WTC11 (cell line): Measurements from ENCODE around the gene AGER. TPM values are rescaled to one million over a fixed set of nuclear protein-coding genes. Genes with fewer than 3 reads are reported as not detected.

Source experiments
- ATAC-seq: fragments of 200-7000 bp; cut with Tn5 transposase; 2 replicates; pipeline ENCODE4 v1.10.0; 2021; ENCODE audit warnings: mild to moderate bottlenecking, moderate library complexity
- CTCF ChIA-PET: fragments of 300-600 bp; sonication (Branson Sonifier 250); formaldehyde crosslinking; loops from one replicate; lab custom pipeline; 2021; ENCODE audit warnings: antibody characterized with exemption; lab: Charles Lee
- POLR2A ChIA-PET: fragments of 350-600 bp; sonication (Branson Sonifier 250); formaldehyde crosslinking; loops from one replicate; lab custom pipeline; 2021; ENCODE audit warnings: antibody characterized with exemption; lab: Charles Lee
- DNase-seq: peaks from one replicate; pipeline ENCODE4 v3.0.0; 2021; ENCODE audit warnings: low spot score
- H3K27ac Mint-ChIP-seq: 2 replicates; pipeline ENCODE4 v1.8.0; 2021; ENCODE audit warnings: mixed read lengths
- H3K27me3 Mint-ChIP-seq: 2 replicates; pipeline ENCODE4 v1.8.0; 2021; ENCODE audit warnings: low read depth, mild to moderate bottlenecking, moderate library complexity, mixed read lengths
- H3K36me3 Mint-ChIP-seq: 2 replicates; pipeline ENCODE4 v1.8.0; 2021; ENCODE audit warnings: mixed read lengths
- H3K4me1 Mint-ChIP-seq: 2 replicates; pipeline ENCODE4 v1.8.0; 2022; ENCODE audit warnings: mixed read lengths
- H3K4me3 Mint-ChIP-seq: 2 replicates; pipeline ENCODE4 v1.8.0; 2021; ENCODE audit warnings: mild to moderate bottlenecking, moderate library complexity, mixed read lengths
- H3K9me3 Mint-ChIP-seq: 2 replicates; pipeline ENCODE4 v1.8.0; 2021; ENCODE audit warnings: mixed read lengths
- ARID4B ChIP-seq: sonication (generic); formaldehyde crosslinking; IDR thresholded peaks from 2 replicates; pipeline ENCODE4 v1.8.0; 2023; ENCODE audit warnings: missing genetic modification reagents, mild to moderate bottlenecking, borderline replicate concordance
- FOXJ3 ChIP-seq: sonication (generic); formaldehyde crosslinking; IDR thresholded peaks from 2 replicates; pipeline ENCODE4 v1.9.0; 2021; ENCODE audit warnings: missing genetic modification reagents, mild to moderate bottlenecking, borderline replicate concordance
- FOXP1 ChIP-seq: sonication (generic); formaldehyde crosslinking; IDR thresholded peaks from 2 replicates; pipeline ENCODE4 v1.8.0; 2022; ENCODE audit warnings: missing genetic modification reagents, mild to moderate bottlenecking, moderate library complexity, borderline replicate concordance
- GABPB1 ChIP-seq: sonication (generic); formaldehyde crosslinking; IDR thresholded peaks from 2 replicates; pipeline ENCODE4 v1.8.1; 2023; ENCODE audit warnings: mild to moderate bottlenecking, missing genetic modification reagents
- HMGXB4 ChIP-seq: sonication (generic); formaldehyde crosslinking; IDR thresholded peaks from 2 replicates; pipeline ENCODE4 v1.8.1; 2023; ENCODE audit warnings: mild to moderate bottlenecking, moderate library complexity, missing genetic modification reagents
- MAX ChIP-seq: sonication (generic); formaldehyde crosslinking; IDR thresholded peaks from 2 replicates; pipeline ENCODE4 v1.8.0; 2022; ENCODE audit warnings: mild to moderate bottlenecking, missing genetic modification reagents
- MLX ChIP-seq: sonication (generic); formaldehyde crosslinking; IDR thresholded peaks from 2 replicates; pipeline ENCODE4 v1.8.1; 2023; ENCODE audit warnings: mild to moderate bottlenecking, missing genetic modification reagents, moderate library complexity
- ZNF512 ChIP-seq: sonication (generic); formaldehyde crosslinking; IDR thresholded peaks from 2 replicates; pipeline ENCODE4 v1.8.1; 2022; ENCODE audit warnings: missing genetic modification reagents, borderline replicate concordance
- total RNA-seq: library from RNA; stranded (reverse); gene quantifications from 3 replicates; pipeline ENCODE4 v1.2.3, GENCODE V29; 2021

The AGER gene
- total RNA-seq, 1 experiment from 2014 or later = 18.1 TPM

GRCh38 chr6:32151181-32151862 is 32.7 kb downstream of the AGER start:
- H3K4me1 Mint-ChIP-seq = peaks cover 51% of the 10 kb centered on the region

GRCh38 chr6:32149932-32150870 is 33.9 kb downstream of the AGER start:
- ChIA-PET CTCF (interaction anchor here (0.5 to 3.3 kb wide), 16 partner anchors 9 to 252 kb away, joined by 3 to 38 read pairs (median 6); partner anchors contain the start of genes ATF6B, EGFL8 and FKBPL), POLR2A (interaction anchor here (0.8 to 1.6 kb wide), 2 partner anchors 20 to 184 kb away, joined by 3 to 4 read pairs; partner anchors contain the start of gene FKBPL)
- Mint-ChIP-seq H3K9me3 (no peaks in the 10 kb centered on the region), H3K36me3 (no peaks in the 10 kb centered on the region; the same call in 1 of the 2 replicates)
- TF ChIP-seq FOXP1 (no peak), MAX (CRISPR knock-in tag) (peak; percentile 47; the same call in 1 of the 2 replicates), ARID4B (CRISPR knock-in tag) (peak; percentile 51; the same call in 1 of the 2 replicates)
- TF ChIP-seq, all 79 proteins: peak for 2
- Mint-ChIP-seq H3K27ac (no peak overlapping the region), H3K27me3 (peaks cover 65% of the 10 kb centered on the region), H3K4me3 (peak overlapping the region; percentile 95), H3K4me1 (peaks cover 57% of the 10 kb centered on the region)
- DNase-seq (peak; percentile 68), ATAC-seq (peak; percentile 8)

More at GRCh38 chr6:32151181-32151862, 32.7 kb downstream of the AGER start:
- H3K36me3 Mint-ChIP-seq = peaks cover 11% of the 10 kb centered on the region; the same call in 1 of the 2 replicates
- no peaks in the 10 kb centered on the region for H3K9me3 Mint-ChIP-seq
- peak overlapping the region; percentile 71 for H3K4me3 Mint-ChIP-seq
- CTCF ChIA-PET = interaction anchor here (0.5 to 3.3 kb wide), 8 partner anchors 8 to 44 kb away, joined by 3 to 20 read pairs (median 4); partner anchors contain the start of genes FKBPL and PBX2
- ATAC-seq = no peak
- no peak overlapping the region for H3K27ac Mint-ChIP-seq
- POLR2A ChIA-PET = interaction anchor here (0.8 to 1.0 kb wide), 3 partner anchors 44 to 288 kb away, joined by 3 to 6 read pairs (median 4); no protein-coding TSS in a partner anchor
- TF ChIP-seq ZNF512 (CRISPR knock-in tag) (no peak), FOXJ3 (CRISPR knock-in tag) (no peak), MLX (CRISPR knock-in tag) (no peak), GABPB1 (CRISPR knock-in tag) (no peak), HMGXB4 (CRISPR knock-in tag) (no peak)
- peaks cover 59% of the 10 kb centered on the region for H3K27me3 Mint-ChIP-seq
- no peak for DNase-seq
